Measurements from ENCODE around the gene GCG. TPM values are rescaled to one million over a fixed set of nuclear protein-coding genes. Genes with fewer than 3 reads are reported as not detected.

Gene GCG
- polyA plus RNA-seq, 1 donor from 2014 or later: not detected

DNA sequence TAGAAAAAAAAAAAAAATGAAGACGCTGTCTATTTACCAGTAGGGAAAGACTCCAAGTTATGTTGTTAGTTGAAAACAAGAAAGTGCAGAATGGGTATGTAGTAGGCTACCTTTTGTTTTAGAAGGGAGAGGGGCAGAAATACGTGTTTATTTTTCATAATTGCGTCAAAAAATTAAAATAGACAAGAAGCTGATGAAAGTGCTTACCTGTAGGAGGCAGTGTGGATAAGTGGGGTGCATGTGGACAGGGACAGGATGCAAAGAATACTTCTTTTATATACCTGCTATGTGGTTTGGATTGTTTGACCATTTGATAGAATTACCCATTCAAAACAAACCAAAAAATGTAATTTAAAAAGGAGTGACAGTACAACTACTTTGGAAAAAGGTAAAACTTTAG is 3.0 kb upstream of the GCG start:
- H3F3A ChIP-seq (ENCODE audit: insufficient read depth, low read length, poor library complexity, severe bottlenecking): no peaks in the 10 kb centered on the region
- no peak overlapping the region for H3K4me2 ChIP-seq (ENCODE audit: low read length)
- no peak overlapping the region for H3K9ac ChIP-seq (ENCODE audit: low read length)
- H3K9me3 ChIP-seq (ENCODE audit: low read length): no peaks in the 10 kb centered on the region
- H3K79me2 ChIP-seq (replicated peaks; ENCODE audit: insufficient read depth, low read length): no peaks in the 10 kb centered on the region
- H3K4me3 ChIP-seq (ENCODE audit: low read length): no peak overlapping the region
- H3K36me3 ChIP-seq (ENCODE audit: insufficient read depth, low read length): no peaks in the 10 kb centered on the region
- H3K27ac ChIP-seq (ENCODE audit: low read length): no peak overlapping the region
- no peak for TF ChIP-seq MXI1 (conservative IDR thresholded peaks at IDR 0.05; ENCODE audit: poor library complexity, severe bottlenecking)
- TF ChIP-seq EZH2 (IDR thresholded peaks at IDR 0.05; ENCODE audit: borderline replicate concordance, insufficient read depth, low read length, poor library complexity, severe bottlenecking): no peak
- TF ChIP-seq, protein P1, sequence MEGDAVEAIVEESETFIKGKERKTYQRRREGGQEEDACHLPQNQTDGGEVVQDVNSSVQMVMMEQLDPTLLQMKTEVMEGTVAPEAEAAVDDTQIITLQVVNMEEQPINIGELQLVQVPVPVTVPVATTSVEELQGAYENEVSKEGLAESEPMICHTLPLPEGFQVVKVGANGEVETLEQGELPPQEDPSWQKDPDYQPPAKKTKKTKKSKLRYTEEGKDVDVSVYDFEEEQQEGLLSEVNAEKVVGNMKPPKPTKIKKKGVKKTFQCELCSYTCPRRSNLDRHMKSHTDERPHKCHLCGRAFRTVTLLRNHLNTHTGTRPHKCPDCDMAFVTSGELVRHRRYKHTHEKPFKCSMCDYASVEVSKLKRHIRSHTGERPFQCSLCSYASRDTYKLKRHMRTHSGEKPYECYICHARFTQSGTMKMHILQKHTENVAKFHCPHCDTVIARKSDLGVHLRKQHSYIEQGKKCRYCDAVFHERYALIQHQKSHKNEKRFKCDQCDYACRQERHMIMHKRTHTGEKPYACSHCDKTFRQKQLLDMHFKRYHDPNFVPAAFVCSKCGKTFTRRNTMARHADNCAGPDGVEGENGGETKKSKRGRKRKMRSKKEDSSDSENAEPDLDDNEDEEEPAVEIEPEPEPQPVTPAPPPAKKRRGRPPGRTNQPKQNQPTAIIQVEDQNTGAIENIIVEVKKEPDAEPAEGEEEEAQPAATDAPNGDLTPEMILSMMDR (IDR thresholded peaks at IDR 0.05; ENCODE audit: poor library complexity, severe bottlenecking): no peak
- TF ChIP-seq TAF1 (IDR thresholded peaks at IDR 0.05; ENCODE audit: low read depth): no peak
- no peak for TF ChIP-seq EP300 (conservative IDR thresholded peaks at IDR 0.05; ENCODE audit: poor library complexity, severe bottlenecking)
- no peak for TF ChIP-seq RAD21 (conservative IDR thresholded peaks at IDR 0.05)
- no peaks in the 10 kb centered on the region for H4K20me1 ChIP-seq (ENCODE audit: insufficient read depth)
- H3K27me3 ChIP-seq (ENCODE audit: insufficient read depth, low read depth, low read length): no peaks in the 10 kb centered on the region
- no peak overlapping the region for H2AFZ ChIP-seq (ENCODE audit: low read depth, low read length)
- H3K9me2 ChIP-seq (ENCODE audit: insufficient read depth, low read length): no peaks in the 10 kb centered on the region

DNA sequence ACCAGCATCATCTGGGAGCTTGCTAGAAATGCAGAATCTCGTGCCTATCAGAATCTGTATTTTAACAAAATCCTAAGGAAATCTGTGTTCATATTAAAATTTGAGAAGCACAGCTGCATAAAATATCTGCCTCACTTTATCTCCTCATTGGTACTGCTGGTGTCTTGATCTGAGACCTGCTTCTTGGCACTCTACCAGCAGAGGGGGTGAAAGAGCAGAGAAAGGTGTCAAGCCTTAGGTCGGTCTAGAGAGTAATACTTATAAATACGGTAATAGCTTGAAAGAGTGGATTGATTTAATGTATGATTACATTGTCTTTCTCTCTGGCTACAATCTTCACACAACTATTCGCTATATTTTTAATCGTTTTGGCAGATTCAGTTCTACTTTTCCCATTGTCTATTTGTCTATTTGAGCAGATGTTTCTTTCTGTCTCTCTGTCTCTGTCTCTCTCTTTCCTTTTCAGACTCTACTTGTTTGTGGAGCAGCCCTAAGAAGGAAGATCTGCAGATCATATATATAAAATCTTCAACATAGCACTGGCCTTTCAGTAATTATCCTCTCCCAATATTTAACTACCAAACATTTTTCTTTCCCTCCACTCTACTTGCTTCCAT is 1.7 kb upstream of the GCG start:
- Histone ChIP-seq H3K79me2 (replicated peaks; ENCODE audit: insufficient read depth, low read length) (no peaks in the 10 kb centered on the region), H3K9me3 (ENCODE audit: low read length) (no peaks in the 10 kb centered on the region), H3K27ac (ENCODE audit: low read length) (no peak overlapping the region), H3K4me2 (ENCODE audit: low read length) (no peak overlapping the region), H3K9ac (ENCODE audit: low read length) (no peak overlapping the region), H3F3A (ENCODE audit: insufficient read depth, low read length, poor library complexity, severe bottlenecking) (no peaks in the 10 kb centered on the region), H3K9me2 (ENCODE audit: insufficient read depth, low read length) (no peaks in the 10 kb centered on the region), H2AFZ (ENCODE audit: low read depth, low read length) (no peak overlapping the region), H3K4me3 (ENCODE audit: low read length) (no peak overlapping the region), H3K27me3 (ENCODE audit: insufficient read depth, low read depth, low read length) (no peaks in the 10 kb centered on the region), H3K36me3 (ENCODE audit: insufficient read depth, low read length) (no peaks in the 10 kb centered on the region), H4K20me1 (ENCODE audit: insufficient read depth) (no peaks in the 10 kb centered on the region)
- TF ChIP-seq, protein P1 (IDR thresholded peaks at IDR 0.05; ENCODE audit: poor library complexity, severe bottlenecking): peak; percentile 68
- peak; percentile 75 for TF ChIP-seq SMC3 (conservative IDR thresholded peaks at IDR 0.05; ENCODE audit: poor library complexity)
- peak; percentile 67 for TF ChIP-seq RAD21 (conservative IDR thresholded peaks at IDR 0.05)
- no peak for TF ChIP-seq MXI1 (conservative IDR thresholded peaks at IDR 0.05; ENCODE audit: poor library complexity, severe bottlenecking)

DNA sequence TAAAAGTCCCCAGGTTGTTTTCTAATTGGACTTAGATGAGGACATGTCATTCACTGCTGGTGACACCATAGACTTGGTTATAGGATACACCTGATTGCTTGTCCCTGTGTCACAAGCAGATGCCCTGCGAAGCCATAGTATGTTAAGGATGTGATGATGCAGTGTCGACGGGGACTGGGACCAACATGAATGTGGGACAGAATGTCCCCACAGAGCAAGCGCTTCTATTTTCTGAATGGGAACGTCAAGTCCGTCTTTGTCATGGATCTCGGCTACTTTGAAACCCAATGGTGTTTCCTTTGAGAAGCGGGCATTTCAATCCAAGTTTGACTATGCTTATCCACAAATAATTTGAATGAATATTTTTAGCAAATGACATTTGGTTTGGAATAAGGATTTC is 2.1 kb downstream of the GCG start:
- H3K9me3 ChIP-seq (ENCODE audit: low read length): no peaks in the 10 kb centered on the region
- no peak overlapping the region for H3K4me2 ChIP-seq (ENCODE audit: low read length)
- no peaks in the 10 kb centered on the region for H3F3A ChIP-seq (ENCODE audit: insufficient read depth, low read length, poor library complexity, severe bottlenecking)
- TF ChIP-seq, protein P1 (IDR thresholded peaks at IDR 0.05; ENCODE audit: poor library complexity, severe bottlenecking): no peak
- no peak for TF ChIP-seq EZH2 (IDR thresholded peaks at IDR 0.05; ENCODE audit: borderline replicate concordance, insufficient read depth, low read length, poor library complexity, severe bottlenecking)
- TF ChIP-seq EP300 (conservative IDR thresholded peaks at IDR 0.05; ENCODE audit: poor library complexity, severe bottlenecking): no peak
- TF ChIP-seq, protein P2, sequence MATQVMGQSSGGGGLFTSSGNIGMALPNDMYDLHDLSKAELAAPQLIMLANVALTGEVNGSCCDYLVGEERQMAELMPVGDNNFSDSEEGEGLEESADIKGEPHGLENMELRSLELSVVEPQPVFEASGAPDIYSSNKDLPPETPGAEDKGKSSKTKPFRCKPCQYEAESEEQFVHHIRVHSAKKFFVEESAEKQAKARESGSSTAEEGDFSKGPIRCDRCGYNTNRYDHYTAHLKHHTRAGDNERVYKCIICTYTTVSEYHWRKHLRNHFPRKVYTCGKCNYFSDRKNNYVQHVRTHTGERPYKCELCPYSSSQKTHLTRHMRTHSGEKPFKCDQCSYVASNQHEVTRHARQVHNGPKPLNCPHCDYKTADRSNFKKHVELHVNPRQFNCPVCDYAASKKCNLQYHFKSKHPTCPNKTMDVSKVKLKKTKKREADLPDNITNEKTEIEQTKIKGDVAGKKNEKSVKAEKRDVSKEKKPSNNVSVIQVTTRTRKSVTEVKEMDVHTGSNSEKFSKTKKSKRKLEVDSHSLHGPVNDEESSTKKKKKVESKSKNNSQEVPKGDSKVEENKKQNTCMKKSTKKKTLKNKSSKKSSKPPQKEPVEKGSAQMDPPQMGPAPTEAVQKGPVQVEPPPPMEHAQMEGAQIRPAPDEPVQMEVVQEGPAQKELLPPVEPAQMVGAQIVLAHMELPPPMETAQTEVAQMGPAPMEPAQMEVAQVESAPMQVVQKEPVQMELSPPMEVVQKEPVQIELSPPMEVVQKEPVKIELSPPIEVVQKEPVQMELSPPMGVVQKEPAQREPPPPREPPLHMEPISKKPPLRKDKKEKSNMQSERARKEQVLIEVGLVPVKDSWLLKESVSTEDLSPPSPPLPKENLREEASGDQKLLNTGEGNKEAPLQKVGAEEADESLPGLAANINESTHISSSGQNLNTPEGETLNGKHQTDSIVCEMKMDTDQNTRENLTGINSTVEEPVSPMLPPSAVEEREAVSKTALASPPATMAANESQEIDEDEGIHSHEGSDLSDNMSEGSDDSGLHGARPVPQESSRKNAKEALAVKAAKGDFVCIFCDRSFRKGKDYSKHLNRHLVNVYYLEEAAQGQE (IDR thresholded peaks at IDR 0.05; ENCODE audit: borderline replicate concordance): no peak
- no peak for TF ChIP-seq POLR2AphosphoS5 (IDR thresholded peaks at IDR 0.05)
- TF ChIP-seq SMC3 (conservative IDR thresholded peaks at IDR 0.05; ENCODE audit: poor library complexity): no peak
- TF ChIP-seq MXI1 (conservative IDR thresholded peaks at IDR 0.05; ENCODE audit: poor library complexity, severe bottlenecking): no peak
- no peak for TF ChIP-seq TAF1 (IDR thresholded peaks at IDR 0.05; ENCODE audit: low read depth)
- no peak for TF ChIP-seq RAD21 (conservative IDR thresholded peaks at IDR 0.05)
- no peaks in the 10 kb centered on the region for H4K20me1 ChIP-seq (ENCODE audit: insufficient read depth)
- H3K27ac ChIP-seq (ENCODE audit: low read length): no peak overlapping the region
- no peak overlapping the region for H3K4me3 ChIP-seq (ENCODE audit: low read length)
- H3K9me2 ChIP-seq (ENCODE audit: insufficient read depth, low read length): no peaks in the 10 kb centered on the region
- no peak overlapping the region for H3K9ac ChIP-seq (ENCODE audit: low read length)
- H3K27me3 ChIP-seq (ENCODE audit: insufficient read depth, low read depth, low read length): no peaks in the 10 kb centered on the region
- H3K79me2 ChIP-seq (replicated peaks; ENCODE audit: insufficient read depth, low read length): no peaks in the 10 kb centered on the region
- H3K36me3 ChIP-seq (ENCODE audit: insufficient read depth, low read length): no peaks in the 10 kb centered on the region
- H2AFZ ChIP-seq (ENCODE audit: low read depth, low read length): no peak overlapping the region

All from neural cell (in vitro differentiated cells).